NCI-H510A (cell line): ENCODE measurements around the gene RAB29.
A peak's percentile ranks its signal among the peaks of the same experiment; 100 is the strongest.
"Not testable (repeated sequence)": the region's sequence is repeated elsewhere in the genome, so short reads cannot be mapped to it uniquely, and the experiment has no call there.

Source experiments
- DNase-seq: peaks from one replicate; lab custom pipeline; 2025; lab: John Stamatoyannopoulos, UW

RAB29 gene

DNA sequence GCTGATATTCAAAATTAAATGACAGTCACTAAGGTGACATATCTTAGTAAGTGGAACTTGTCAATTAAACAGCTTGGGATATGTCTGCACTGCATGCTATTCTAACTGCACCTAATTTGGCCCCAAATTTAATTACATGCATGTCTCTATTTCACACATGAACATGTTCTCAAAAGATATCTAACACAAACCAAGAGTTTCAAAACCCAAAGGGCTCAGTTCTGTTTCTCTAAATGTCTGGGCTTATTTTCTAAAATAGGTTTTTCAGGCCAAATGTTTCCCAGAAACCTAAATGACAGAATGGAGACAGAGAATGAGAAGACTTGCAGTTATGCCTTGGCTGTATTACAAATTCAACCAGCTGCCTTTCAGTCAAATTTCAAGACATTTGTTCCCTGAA is 11.3 kb downstream of the RAB29 start:
- DNase-seq: no peak

GRCh38 chr1:205760606-205761005 is 14.7 kb downstream of the RAB29 start:
- no peak for DNase-seq

DNA sequence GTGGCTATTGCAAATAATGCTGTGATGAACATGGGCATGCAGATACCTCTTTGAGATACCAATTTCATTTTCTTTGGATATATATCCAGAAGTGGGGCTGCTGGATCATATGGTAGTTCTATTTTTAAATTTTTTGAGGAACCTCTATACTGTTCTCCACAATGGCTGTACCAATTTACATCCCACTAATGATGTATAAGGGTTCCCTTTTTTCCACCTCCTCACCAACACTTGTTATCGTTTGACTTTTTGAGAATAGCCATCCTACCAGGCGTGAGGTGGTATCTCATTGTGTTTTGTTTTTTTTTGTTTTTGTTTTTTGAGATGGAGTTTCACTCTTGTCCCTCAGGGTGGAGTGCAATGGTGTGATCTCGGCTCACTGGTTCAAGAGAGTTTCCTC is 18.7 kb downstream of the RAB29 start:
- DNase-seq: no peak

GRCh38 chr1:205754857-205755256 is 20.4 kb downstream of the RAB29 start:
- no peak for DNase-seq

DNA sequence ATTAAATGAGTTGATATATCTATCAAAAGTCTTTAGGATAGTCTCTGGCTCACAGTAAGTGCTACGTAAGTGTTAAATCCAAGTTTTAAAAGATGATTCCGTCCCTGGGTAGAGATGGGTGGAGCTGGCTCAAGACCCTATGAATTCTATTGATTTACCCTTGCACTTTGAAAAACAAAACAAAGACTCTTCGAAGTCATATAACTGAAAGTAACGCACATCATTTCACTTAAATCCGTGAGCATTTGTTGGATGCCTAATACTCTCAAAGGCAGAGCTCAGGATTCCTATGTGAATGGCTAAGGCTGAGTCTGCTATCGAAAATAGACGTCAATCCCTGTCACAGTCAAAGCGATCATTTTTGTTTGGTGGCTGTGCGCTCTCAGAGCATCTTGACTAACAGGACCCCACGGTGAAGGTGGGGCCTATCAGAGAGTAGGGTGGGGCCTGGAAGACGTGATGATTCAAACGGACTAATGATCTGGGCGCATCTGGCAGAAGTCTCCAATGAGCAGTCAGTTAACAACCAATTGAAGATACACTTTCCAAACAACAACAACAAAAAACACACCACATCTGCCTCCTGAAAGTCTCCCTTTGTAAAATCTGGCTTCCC is 24.1 kb downstream of the RAB29 start:
- DNase-seq: peak; percentile 15

GRCh38 chr1:205750138-205751035 is 24.9 kb downstream of the RAB29 start, which contains the start of gene NUCKS1:
Gene NUCKS1, minus strand, starts transcription at chr1:205750182. Its CDS starts 209 bp downstream, at chr1:205749973.
- peak; percentile 97 for DNase-seq

GRCh38 chr1:205749234-205750137 is 25.8 kb downstream of the RAB29 start:
- DNase-seq: peak; percentile 91

- DNase-seq: no peak
Measured at GRCh38 chr1:205748403-205749233, 26.7 kb downstream of the RAB29 start.

GRCh38 chr1:205746757-205747412 is 28.4 kb downstream of the RAB29 start:
- DNase-seq: no peak

DNA sequence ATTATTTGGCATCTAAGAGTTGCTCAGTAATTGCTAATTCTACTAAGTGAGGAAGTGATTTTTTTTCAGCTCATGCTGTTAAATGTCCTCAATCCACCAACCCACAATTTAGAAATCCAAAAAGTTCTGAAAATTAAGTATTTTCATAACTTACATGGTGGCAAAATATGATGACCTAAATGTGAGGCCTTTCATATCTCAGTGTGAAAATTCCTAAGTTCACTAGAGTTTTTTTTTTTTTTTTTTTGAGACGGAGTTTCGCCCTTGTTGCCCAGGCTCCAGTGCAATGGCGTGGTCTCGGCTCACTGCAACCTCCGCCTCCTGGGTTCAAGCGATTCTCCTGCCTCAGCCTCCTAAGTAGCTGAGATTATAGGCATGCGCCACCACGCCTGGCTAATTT is 30.9 kb downstream of the RAB29 start:
- DNase-seq: no peak

DNA sequence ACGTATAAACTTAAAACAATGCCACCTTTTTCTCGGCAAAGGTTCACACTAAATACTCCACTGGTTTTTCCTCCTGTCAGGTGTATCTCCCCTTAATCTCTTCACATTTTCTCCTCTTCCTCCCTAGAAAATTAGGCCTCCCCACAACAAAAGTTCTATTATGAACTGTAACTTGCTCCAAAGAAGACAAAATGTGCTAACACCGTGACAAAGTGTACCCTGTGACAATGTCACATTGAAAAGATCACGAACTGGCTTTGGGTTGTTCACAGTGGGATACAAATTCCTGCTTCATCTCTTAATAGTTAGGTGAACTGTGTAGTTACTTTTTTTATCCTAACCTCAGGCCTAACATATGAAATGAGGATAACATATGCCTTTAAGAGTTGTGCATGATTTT is 31.3 kb downstream of the RAB29 start:
- no peak for DNase-seq

DNA sequence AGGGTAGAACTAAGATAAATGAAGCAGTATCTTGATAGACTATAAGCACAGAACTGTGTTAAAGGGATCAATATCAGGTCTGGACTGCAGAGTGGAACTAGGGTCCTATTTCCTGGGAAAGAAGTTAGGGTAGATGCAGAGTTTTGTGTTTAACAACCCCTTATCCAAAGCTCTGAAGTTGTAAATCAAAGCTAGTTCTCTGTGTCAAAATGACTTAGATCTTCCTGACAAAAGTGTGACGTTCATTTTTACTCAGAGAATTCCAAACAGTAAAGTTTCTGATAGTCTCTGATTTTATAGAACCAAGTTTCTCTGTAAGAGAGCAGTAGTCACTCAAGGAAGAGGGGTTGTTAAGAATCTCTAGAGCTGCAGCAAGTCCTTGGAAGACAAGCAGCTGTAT is 33.6 kb downstream of the RAB29 start:
- no peak for DNase-seq

GRCh38 chr1:205739348-205740160 is 35.7 kb downstream of the RAB29 start:
- no peak for DNase-seq

DNA sequence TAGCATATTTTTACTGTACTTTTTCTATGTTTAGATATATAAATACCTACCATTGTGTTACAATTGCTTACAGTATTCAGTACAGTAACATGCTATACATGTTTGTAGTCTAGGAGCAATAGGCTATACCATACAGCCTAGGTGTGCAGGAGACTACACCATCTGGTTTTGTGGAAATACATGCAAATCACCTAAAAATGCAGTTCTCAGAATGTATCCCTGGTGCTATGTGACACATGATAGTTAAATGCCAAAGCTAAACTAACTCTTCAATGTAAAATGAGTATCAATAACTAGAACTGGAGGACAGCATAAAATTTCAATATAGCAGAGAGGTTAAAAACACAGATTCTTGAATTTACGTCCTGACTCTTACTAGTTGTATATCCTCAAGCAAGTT is 40.1 kb downstream of the RAB29 start:
- DNase-seq: no peak

- no peak for DNase-seq
Measured at GRCh38 chr1:205733438-205734175, 41.7 kb downstream of the RAB29 start.

- DNase-seq: no peak
Measured at GRCh38 chr1:205729945-205730610, 45.2 kb downstream of the RAB29 start.

- DNase-seq: no peak
Measured at GRCh38 chr1:205726619-205727125, 48.6 kb downstream of the RAB29 start.

- no peak for DNase-seq
Measured at GRCh38 chr1:205725514-205725913, 49.8 kb downstream of the RAB29 start.

DNA sequence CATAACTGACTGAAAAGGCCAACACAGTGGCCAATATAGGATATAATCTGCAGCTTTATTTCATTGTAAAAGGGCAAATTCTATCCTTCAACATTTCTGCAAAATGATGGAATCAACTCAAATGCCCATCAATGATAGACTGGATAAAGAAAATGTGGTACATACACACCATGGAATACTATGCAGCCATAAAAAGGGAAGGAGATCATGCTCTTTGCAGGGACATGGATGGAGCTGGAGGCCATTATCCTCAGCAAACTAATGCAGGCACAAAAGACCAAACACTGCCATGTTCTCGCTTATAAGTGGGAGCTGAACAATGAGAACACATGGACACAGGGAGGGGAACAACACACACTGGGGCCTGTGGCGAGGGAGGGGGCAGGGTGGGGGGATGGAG is 54.5 kb downstream of the RAB29 start:
- DNase-seq: not testable (repeated sequence)
